T-cell (primary cell): ENCODE data around the gene FNBP1L. TPM values are rescaled to one million over a fixed set of nuclear protein-coding genes. Genes with fewer than 3 reads are reported as not detected.

Experiments
- ATAC-seq, 4 experiments: fragments of 200-7000 bp in 3 of 4; fragments of 150-1000 bp in 1 of 4; cut with Tn5 transposase; replicated peaks in 1 of 4; 1 replicate in 3 of 4; 2 replicates in 1 of 4; pipeline ENCODE4 v1.10.0; 2021; ENCODE audit warnings: moderate library complexity in 3 of 4, mild to moderate bottlenecking in 2 of 4, moderate number of reproducible peaks in 1 of 4
- CTCF ChIA-PET, 2 donors: fragments of 300-600 bp; sonication (Branson Sonifier 250); formaldehyde crosslinking; loops; one replicate each; lab custom pipeline; 2022; ENCODE audit warnings: antibody characterized with exemption in 2 of 2; lab: Charles Lee
- POLR2A ChIA-PET, 2 donors: fragments of 300-600 bp; sonication (Branson Sonifier 250); formaldehyde crosslinking; loops; one replicate each; lab custom pipeline; 2022; ENCODE audit warnings: antibody characterized with exemption in 2 of 2; lab: Charles Lee
- DNase-seq, 35 experiments: peaks; one replicate each; pipeline versions ENCODE4 v3.0.0 to v3.0.0-alpha.2; 2013 to 2023
- H3K27ac ChIP-seq: one replicate; pipeline ENCODE4 v1.5.1; 2013; ENCODE audit warnings: low read length
- H3K27me3 ChIP-seq, 2 experiments: replicated peaks in 1 of 2; 1 replicate in 1 of 2; 2 replicates in 1 of 2; pipeline versions ENCODE4 v1.6.1 to v1.7.0; 2013; ENCODE audit warnings: low read length in 1 of 2, mixed read lengths in 1 of 2; ENCODE audit not compliant: control insufficient read depth in 2 of 2, insufficient read depth in 2 of 2; ENCODE audit errors: extremely low read depth in 1 of 2
- H3K36me3 ChIP-seq, 2 donors: 1 replicate in 1 of 2; 2 replicates in 1 of 2; pipeline versions ENCODE4 v1.6.1 to v1.7.0; 2013; ENCODE audit warnings: low read length in 1 of 2; ENCODE audit not compliant: control insufficient read depth in 2 of 2, insufficient read depth in 1 of 2; ENCODE audit errors: extremely low read depth in 1 of 2
- H3K4me1 ChIP-seq, 2 experiments: 1 replicate in 1 of 2; 2 replicates in 1 of 2; pipeline versions ENCODE4 v1.6.1 to v1.7.0; 2013; ENCODE audit warnings: low read length in 2 of 2, mixed read lengths in 1 of 2; ENCODE audit not compliant: insufficient read depth in 2 of 2, control insufficient read depth in 1 of 2; ENCODE audit errors: extremely low read depth in 1 of 2
- H3K4me3 ChIP-seq, 2 donors: 1 replicate in 1 of 2; 2 replicates in 1 of 2; pipeline versions ENCODE4 v1.5.1 to v1.7.0; 2013; ENCODE audit warnings: mild to moderate bottlenecking in 2 of 2, low read length in 1 of 2, moderate library complexity in 1 of 2; ENCODE audit not compliant: control insufficient read depth in 1 of 2; ENCODE audit errors: extremely low read depth in 1 of 2
- H3K9me3 ChIP-seq: 2 replicates; pipeline ENCODE4 v1.7.0; 2013
- H3K27ac Mint-ChIP-seq, 2 donors: one replicate each; pipeline ENCODE4 v1.8.0; 2020 to 2021; ENCODE audit warnings: mild to moderate bottlenecking in 2 of 2, mixed read lengths in 2 of 2
- H3K27me3 Mint-ChIP-seq, 2 donors: one replicate each; pipeline ENCODE4 v1.8.0; 2021 to 2022; ENCODE audit warnings: mixed read lengths in 2 of 2
- H3K36me3 Mint-ChIP-seq: one replicate; pipeline ENCODE4 v1.8.0; 2021; ENCODE audit warnings: mixed read lengths
- H3K4me1 Mint-ChIP-seq, 3 donors: one replicate each; pipeline ENCODE4 v1.8.0; 2020 to 2022; ENCODE audit warnings: mixed read lengths in 3 of 3, mild to moderate bottlenecking in 1 of 3
- H3K4me3 Mint-ChIP-seq, 3 donors: one replicate each; pipeline ENCODE4 v1.8.0; 2020 to 2022; ENCODE audit warnings: mild to moderate bottlenecking in 3 of 3, mixed read lengths in 3 of 3, moderate library complexity in 3 of 3
- H3K9me3 Mint-ChIP-seq, 3 donors: one replicate each; pipeline ENCODE4 v1.8.0; 2020 to 2022; ENCODE audit warnings: mixed read lengths in 3 of 3
- WGBS: methylation state at CpG from one replicate; pipeline ENCODE4 v1.1.5; 2013; ENCODE audit warnings: missing lambda C conversion rate; ENCODE audit not compliant: insufficient coverage; 5-methylcytosine and 5-hydroxymethylcytosine counted together
- total RNA-seq, 35 experiments: library from RNA in 6 of 35; stranded (reverse) in 6 of 35; fragments of 120-200 nt in 1 of 35; gene quantifications; one replicate each; pipeline versions ENCODE4 v1.2.1 to v1.2.4 and lab custom pipeline; 2013 to 2026

FNBP1L gene
- total RNA-seq, 5 donors from 2014 or later (not counting 1 experiment from before 2014, with no cell fraction given), result 1.2 to 3.2 (median 1.6) TPM

DNA sequence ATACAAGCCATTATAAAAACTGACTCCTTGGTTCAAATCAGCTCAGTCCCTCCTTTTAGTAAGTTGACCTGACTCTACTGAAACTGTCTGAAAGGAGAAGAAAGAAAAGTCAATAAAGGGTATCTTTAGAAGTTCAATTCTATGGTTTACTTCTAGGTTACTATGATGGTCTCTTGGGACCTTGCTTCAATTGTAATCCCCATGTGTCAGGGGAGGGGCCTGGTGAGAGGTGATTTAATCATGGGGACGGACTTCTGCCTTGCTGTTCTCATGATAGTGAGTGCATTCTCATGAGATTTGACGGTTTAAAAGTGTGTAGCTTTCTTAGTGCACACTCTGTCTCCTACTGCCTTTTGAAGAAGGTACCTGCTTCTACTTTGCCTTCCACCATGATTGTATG lies 31.7 kb upstream of the FNBP1L start:
- Mint-ChIP-seq H3K4me3 (no peak overlapping the region), H3K4me1 (no peaks in the 10 kb centered on the region), H3K27me3 (peaks cover 11% of the 10 kb centered on the region in 2 donors), H3K9me3 (no peaks in the 10 kb centered on the region), H3K36me3 (no peaks in the 10 kb centered on the region), H3K27ac (no peak overlapping the region)
- DNase-seq (no peak), ATAC-seq (no peak)
- Histone ChIP-seq H3K27me3 (peaks cover 0 to 5% of the 10 kb centered on the region in 2 experiments), H3K4me1 (no peaks in the 10 kb centered on the region), H3K4me3 (no peak overlapping the region), H3K27ac (no peak overlapping the region), H3K9me3 (no peaks in the 10 kb centered on the region), H3K36me3 (no peaks in the 10 kb centered on the region)
- ChIA-PET POLR2A (no interaction called here), CTCF (no interaction called here)
- WGBS, result 83% methylated on average over 1 of the region's 2 CpGs

DNA sequence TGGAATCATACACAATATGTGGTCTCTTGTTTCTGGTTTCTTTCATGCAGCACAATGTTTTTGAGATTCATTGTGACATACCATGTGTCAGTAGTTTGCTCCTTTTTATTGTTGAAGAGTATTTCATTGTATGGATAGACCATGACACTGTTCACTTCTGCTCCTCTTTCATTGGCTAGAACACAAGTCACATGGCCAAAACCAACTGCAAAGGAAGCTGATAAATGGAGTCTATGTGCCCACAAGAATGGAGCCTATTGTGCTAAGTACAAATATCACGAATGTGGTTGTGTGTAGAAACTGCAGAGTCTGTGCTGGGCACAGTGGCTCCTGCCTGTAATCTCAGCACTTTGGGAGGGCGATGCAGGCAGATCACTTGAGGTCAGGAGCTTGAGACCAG lies 28.6 kb upstream of the FNBP1L start:
- Mint-ChIP-seq H3K9me3 (no peaks in the 10 kb centered on the region), H3K27me3 (peaks cover 0 to 9% of the 10 kb centered on the region in 2 donors), H3K4me1 (no peaks in the 10 kb centered on the region), H3K36me3 (no peaks in the 10 kb centered on the region), H3K27ac (no peak overlapping the region), H3K4me3 (no peak overlapping the region)
- Histone ChIP-seq H3K27me3 (peaks cover 0 to 3% of the 10 kb centered on the region in 2 experiments), H3K9me3 (no peaks in the 10 kb centered on the region), H3K4me1 (no peaks in the 10 kb centered on the region), H3K36me3 (no peaks in the 10 kb centered on the region), H3K27ac (no peak overlapping the region), H3K4me3 (no peak overlapping the region)
- 83% methylated on average over 2 of the region's 2 CpGs for WGBS
- ChIA-PET CTCF (interaction anchor here (0.6 to 0.7 kb wide), 2 partner anchors 411 to 1544 kb away, joined by 3 to 5 read pairs; no protein-coding TSS in a partner anchor), POLR2A (no interaction called here)
- DNase-seq (no peak), ATAC-seq (no peak)

DNA sequence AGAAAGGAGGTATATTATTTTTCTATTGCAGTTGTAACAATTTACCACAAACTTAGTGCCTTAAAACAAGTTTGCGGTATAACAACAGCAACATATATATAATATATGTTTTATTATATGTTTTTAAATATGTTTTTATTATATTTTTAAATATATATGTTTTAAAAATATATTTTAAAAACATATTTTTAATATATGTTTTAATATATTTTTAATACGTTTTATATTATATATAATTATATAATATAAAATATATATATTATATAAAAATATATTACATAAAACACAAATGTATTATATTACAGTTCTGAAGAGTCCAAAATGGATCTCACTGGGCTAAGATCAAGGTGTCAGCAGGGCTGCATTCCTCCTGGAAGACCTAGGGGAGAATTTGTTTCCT lies 27.5 kb upstream of the FNBP1L start:
- Histone ChIP-seq H3K27ac (no peak overlapping the region), H3K4me1 (no peaks in the 10 kb centered on the region), H3K9me3 (no peaks in the 10 kb centered on the region), H3K36me3 (no peaks in the 10 kb centered on the region), H3K27me3 (peaks cover 0 to 3% of the 10 kb centered on the region in 2 experiments), H3K4me3 (no peak overlapping the region)
- WGBS, result no CpG with 5 or more reads among the region's 2 CpGs
- DNase-seq (no peak), ATAC-seq (no peak)
- no peaks in the 10 kb centered on the region for H3K4me1 Mint-ChIP-seq
- no peaks in the 10 kb centered on the region for H3K9me3 Mint-ChIP-seq
- no peak overlapping the region for H3K4me3 Mint-ChIP-seq
- peaks cover 0 to 9% of the 10 kb centered on the region in 2 donors for H3K27me3 Mint-ChIP-seq
- ChIA-PET POLR2A (no interaction called here), CTCF (no interaction called here)
- no peak overlapping the region for H3K27ac Mint-ChIP-seq
- H3K36me3 Mint-ChIP-seq, result no peaks in the 10 kb centered on the region

DNA sequence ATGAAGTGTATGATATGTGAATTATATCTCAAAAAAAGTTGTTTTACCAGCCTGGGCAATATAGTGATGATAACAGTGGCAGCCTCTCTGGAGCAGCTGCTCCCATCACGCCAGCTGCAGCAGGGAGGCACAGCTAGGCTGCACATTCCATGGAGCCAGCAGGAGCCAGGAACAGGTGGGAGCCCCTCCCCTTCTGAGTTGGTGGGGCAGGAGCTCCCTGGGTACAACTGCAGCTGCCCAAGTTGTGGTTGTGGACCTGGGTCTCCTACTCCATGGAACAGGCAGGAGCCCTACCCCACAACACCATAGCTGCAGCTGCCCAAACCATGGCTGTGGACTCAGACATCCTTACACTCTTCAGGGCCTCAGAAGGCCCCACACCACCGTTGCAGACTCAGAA lies 21.7 kb upstream of the FNBP1L start:
- H3K27ac ChIP-seq, result no peak overlapping the region
- no peaks in the 10 kb centered on the region for H3K4me1 Mint-ChIP-seq
- no peak for DNase-seq
- peaks cover 0 to 19% of the 10 kb centered on the region in 2 experiments for H3K27me3 ChIP-seq
- no peak for ATAC-seq
- ChIA-PET CTCF (no interaction called here), POLR2A (no interaction called here)
- H3K27ac Mint-ChIP-seq, result no peak overlapping the region
- no peaks in the 10 kb centered on the region for H3K4me1 ChIP-seq
- 69% methylated on average over 2 of the region's 2 CpGs for WGBS
- no peaks in the 10 kb centered on the region for H3K36me3 ChIP-seq
- H3K9me3 Mint-ChIP-seq, result no peaks in the 10 kb centered on the region
- no peaks in the 10 kb centered on the region for H3K36me3 Mint-ChIP-seq
- no peak overlapping the region for H3K4me3 ChIP-seq
- H3K27me3 Mint-ChIP-seq, result peaks cover 4 to 15% of the 10 kb centered on the region in 2 donors
- no peaks in the 10 kb centered on the region for H3K9me3 ChIP-seq
- no peak overlapping the region for H3K4me3 Mint-ChIP-seq

DNA sequence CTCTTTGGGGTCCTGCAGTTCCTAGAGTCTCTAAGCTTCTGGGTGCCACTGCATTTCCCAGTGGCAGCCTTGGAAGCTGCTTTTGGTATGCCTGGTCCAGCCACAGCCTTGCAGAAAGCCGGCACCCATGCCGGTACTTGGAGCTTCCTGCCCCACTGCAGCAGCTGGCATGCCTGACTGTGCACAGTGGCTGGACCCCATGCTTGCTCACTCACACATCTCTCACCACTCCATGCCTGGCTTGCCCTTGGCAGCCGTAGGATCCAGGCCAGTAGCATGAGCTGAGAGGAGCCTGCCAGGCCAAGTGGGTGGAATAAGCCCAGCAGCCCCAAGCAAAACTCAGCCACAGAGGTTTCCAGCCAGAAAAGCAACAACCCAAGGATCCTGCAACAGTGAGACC lies 20.3 kb upstream of the FNBP1L start:
- no peak overlapping the region for H3K27ac ChIP-seq
- Mint-ChIP-seq H3K27me3 (peaks cover 4 to 11% of the 10 kb centered on the region in 2 donors), H3K36me3 (no peaks in the 10 kb centered on the region), H3K4me3 (no peak overlapping the region), H3K4me1 (no peaks in the 10 kb centered on the region), H3K9me3 (no peaks in the 10 kb centered on the region), H3K27ac (no peak overlapping the region)
- H3K4me1 ChIP-seq, result no peaks in the 10 kb centered on the region
- POLR2A ChIA-PET, result no interaction called here
- ATAC-seq (no peak), DNase-seq (no peak)
- H3K9me3 ChIP-seq, result no peaks in the 10 kb centered on the region
- peaks cover 0 to 16% of the 10 kb centered on the region in 2 experiments for H3K27me3 ChIP-seq
- CTCF ChIA-PET, result interaction anchor here in 1 of 2 donors (0.5 kb wide), 1 partner anchor 1308 kb away, joined by 3 read pairs; no protein-coding TSS in a partner anchor
- no peak overlapping the region for H3K4me3 ChIP-seq
- H3K36me3 ChIP-seq, result no peaks in the 10 kb centered on the region
- 96% methylated on average over 2 of the region's 3 CpGs for WGBS

DNA sequence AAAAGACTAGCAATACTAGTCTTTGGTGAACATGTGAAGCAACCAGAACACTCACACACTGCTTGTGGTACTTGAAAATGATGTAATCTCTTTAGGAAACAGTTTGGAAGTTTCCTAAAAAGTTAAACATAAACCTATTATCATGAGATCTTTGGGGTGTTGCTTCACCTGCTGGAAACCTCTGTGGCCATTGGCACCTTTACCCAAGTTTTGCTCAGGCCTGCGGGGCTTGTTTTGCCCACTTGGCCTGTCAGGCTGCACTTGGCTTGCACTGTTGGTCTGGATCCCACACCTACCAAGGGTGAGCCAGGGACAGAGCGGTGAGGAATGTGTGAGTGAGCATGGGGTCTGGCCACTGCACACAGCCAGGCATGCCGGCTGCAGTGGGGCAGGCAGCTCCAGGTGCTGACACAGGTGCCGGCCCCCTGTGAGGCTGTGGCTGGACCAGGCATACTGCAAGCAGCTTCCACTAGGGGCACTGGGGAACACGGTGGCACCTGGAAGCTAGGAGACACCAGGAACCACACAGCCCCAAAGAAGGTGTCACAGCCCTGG lies 14.4 kb upstream of the FNBP1L start:
- Mint-ChIP-seq H3K4me3 (no peak overlapping the region), H3K9me3 (no peaks in the 10 kb centered on the region), H3K27me3 (peaks cover 4 to 8% of the 10 kb centered on the region in 2 donors), H3K27ac (no peak overlapping the region), H3K36me3 (no peaks in the 10 kb centered on the region), H3K4me1 (peaks cover 0 to 3% (median 2%) of the 10 kb centered on the region in 3 donors)
- H3K4me3 ChIP-seq, result no peak overlapping the region
- no peaks in the 10 kb centered on the region for H3K36me3 ChIP-seq
- H3K27ac ChIP-seq, result no peak overlapping the region
- peaks cover 0 to 18% of the 10 kb centered on the region in 2 experiments for H3K27me3 ChIP-seq
- DNase-seq (no peak), ATAC-seq (no peak)
- H3K9me3 ChIP-seq, result no peaks in the 10 kb centered on the region
- ChIA-PET POLR2A (interaction anchor here in 1 of 2 donors (0.6 kb wide), 1 partner anchor 491 kb away, joined by 3 read pairs; no protein-coding TSS in a partner anchor), CTCF (interaction anchor here (0.5 to 1.7 kb wide), 5 partner anchors 12 to 134 kb away, joined by 3 to 5 read pairs (median 3); no protein-coding TSS in a partner anchor)
- 93% methylated on average over 4 of the region's 5 CpGs for WGBS
- no peaks in the 10 kb centered on the region for H3K4me1 ChIP-seq
